ENCODE measurements around the gene MINDY4B. TPM values are rescaled to one million over a fixed set of nuclear protein-coding genes. Genes with fewer than 3 reads are reported as not detected.

Gene MINDY4B
- total RNA-seq, 4 donors from 2014 or later = not detected

DNA sequence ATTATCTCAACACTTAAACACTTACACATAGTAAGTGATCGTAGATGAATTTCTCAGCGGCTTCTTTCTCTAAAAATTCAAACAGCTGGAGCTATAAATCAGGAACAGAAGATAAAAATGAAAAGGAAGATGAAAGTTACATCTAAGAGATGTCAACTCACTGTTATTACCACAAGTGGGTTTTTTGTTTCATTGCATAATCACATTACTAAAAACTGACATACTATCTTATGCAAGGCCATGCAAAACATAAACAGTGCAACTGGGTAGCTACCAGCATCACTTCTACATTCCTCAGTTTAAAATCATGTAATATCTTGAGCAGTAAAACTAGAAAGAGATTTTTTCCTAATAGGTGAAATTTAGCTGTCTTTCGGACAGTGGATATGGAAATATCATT lies 14.9 kb downstream of the MINDY4B start:
- WGBS, 2 donors = 85 to 87% methylated on average over 3 of the region's 3 CpGs
- Histone ChIP-seq H3K27ac (no peak overlapping the region), H3K36me3 (no peaks in the 10 kb centered on the region), H3K4me1 (no peaks in the 10 kb centered on the region), H3K9me3 (peaks cover 0 to 6% (median 0%) of the 10 kb centered on the region in 4 donors), H3K4me3 (no peak overlapping the region), H3K27me3 (no peaks in the 10 kb centered on the region)
- TF ChIP-seq EP300 (IDR thresholded peaks at IDR 0.05) (no peak), POLR2A (IDR thresholded peaks at IDR 0.05) (no peak)
- TF ChIP-seq, protein P1, sequence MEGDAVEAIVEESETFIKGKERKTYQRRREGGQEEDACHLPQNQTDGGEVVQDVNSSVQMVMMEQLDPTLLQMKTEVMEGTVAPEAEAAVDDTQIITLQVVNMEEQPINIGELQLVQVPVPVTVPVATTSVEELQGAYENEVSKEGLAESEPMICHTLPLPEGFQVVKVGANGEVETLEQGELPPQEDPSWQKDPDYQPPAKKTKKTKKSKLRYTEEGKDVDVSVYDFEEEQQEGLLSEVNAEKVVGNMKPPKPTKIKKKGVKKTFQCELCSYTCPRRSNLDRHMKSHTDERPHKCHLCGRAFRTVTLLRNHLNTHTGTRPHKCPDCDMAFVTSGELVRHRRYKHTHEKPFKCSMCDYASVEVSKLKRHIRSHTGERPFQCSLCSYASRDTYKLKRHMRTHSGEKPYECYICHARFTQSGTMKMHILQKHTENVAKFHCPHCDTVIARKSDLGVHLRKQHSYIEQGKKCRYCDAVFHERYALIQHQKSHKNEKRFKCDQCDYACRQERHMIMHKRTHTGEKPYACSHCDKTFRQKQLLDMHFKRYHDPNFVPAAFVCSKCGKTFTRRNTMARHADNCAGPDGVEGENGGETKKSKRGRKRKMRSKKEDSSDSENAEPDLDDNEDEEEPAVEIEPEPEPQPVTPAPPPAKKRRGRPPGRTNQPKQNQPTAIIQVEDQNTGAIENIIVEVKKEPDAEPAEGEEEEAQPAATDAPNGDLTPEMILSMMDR (IDR thresholded peaks at IDR 0.05) = no peak
- DNase-seq (ENCODE audit: low spot score in 2 of 2) = no peak

DNA sequence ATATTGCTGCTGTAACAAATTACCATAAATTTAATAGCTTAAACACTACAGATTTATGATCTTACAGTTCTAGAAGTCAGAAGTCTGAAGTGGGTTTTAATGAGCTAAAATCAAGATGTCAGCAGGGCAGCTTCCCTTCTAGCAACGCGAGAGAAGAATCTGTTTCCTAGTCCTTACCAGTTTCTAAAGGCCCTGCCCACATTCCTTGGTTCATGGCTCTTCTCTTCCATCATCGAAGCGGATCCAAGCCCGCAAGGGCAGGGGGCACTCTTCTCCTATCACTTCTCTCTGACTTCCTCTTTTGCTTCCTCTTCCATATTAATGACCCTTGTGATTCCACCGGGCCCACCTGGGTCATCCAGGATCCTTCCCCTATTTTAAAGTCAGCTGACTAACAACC lies 16.1 kb downstream of the MINDY4B start:
- no peak for DNase-seq (ENCODE audit: low spot score in 2 of 2)
- 79 to 83% methylated on average over 6 of the region's 6 CpGs for WGBS, 2 donors
- peaks cover 0 to 6% (median 0%) of the 10 kb centered on the region in 4 donors for H3K9me3 ChIP-seq
- TF ChIP-seq, protein P1 (IDR thresholded peaks at IDR 0.05) = no peak
- TF ChIP-seq POLR2A (IDR thresholded peaks at IDR 0.05) = no peak
- TF ChIP-seq EP300 (IDR thresholded peaks at IDR 0.05) = no peak
- no peak overlapping the region for H3K4me3 ChIP-seq
- no peak overlapping the region for H3K27ac ChIP-seq
- H3K27me3 ChIP-seq = no peaks in the 10 kb centered on the region
- H3K4me1 ChIP-seq = no peaks in the 10 kb centered on the region
- no peaks in the 10 kb centered on the region for H3K36me3 ChIP-seq

DNA sequence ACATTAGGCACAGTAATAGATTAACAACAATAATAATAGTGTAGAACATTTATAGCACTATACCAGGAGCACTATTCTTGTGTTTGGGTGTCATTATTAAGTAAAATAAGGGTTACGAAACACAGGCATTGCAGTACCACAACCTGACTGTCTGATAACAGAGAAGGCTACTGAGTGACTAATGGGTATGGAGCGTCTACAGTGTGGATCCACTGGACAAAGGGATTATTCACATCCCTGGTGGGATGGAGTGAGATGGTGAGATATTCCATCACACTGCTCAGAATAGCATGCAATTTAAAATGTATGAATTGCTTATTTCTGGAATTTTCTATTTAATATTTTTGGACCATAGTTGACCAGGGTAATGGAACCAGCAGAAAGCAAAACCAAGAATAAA lies 18.2 kb downstream of the MINDY4B start:
- Histone ChIP-seq H3K27me3 (no peaks in the 10 kb centered on the region), H3K4me3 (no peak overlapping the region), H3K4me1 (no peaks in the 10 kb centered on the region), H3K27ac (no peak overlapping the region), H3K36me3 (no peaks in the 10 kb centered on the region), H3K9me3 (peaks cover 0 to 6% (median 0%) of the 10 kb centered on the region in 4 donors)
- TF ChIP-seq EP300 (IDR thresholded peaks at IDR 0.05) = no peak
- WGBS, 2 donors = 77 to 87% methylated on average over 2 of the region's 2 CpGs
- no peak for DNase-seq (ENCODE audit: low spot score in 2 of 2)

DNA sequence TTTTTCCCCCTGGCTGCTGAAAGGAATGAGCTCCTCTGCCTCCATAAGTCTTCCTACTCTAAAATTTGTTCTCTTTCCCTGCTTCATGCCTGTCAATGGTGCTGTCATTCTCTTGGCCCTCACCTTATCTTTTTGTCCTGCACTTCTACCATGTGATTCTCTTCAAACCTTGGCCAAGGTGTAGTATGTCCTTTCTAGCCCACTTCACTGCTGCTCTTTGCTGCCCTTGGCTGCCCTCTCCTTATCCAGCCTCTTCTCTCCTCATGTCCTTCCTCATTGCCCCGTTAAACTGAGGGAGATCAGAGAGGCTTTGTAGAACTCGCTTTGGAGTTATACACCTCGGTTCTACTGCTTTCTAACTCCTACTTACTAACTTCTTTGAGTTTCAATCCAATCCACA lies 19.7 kb downstream of the MINDY4B start:
- no peak overlapping the region for H3K4me3 ChIP-seq
- no peak for TF ChIP-seq EP300 (IDR thresholded peaks at IDR 0.05)
- TF ChIP-seq POLR2A (IDR thresholded peaks at IDR 0.05) = no peak
- TF ChIP-seq, protein P1 (IDR thresholded peaks at IDR 0.05) = no peak
- WGBS, 2 donors = 73 to 74% methylated on average over 3 of the region's 3 CpGs

DNA sequence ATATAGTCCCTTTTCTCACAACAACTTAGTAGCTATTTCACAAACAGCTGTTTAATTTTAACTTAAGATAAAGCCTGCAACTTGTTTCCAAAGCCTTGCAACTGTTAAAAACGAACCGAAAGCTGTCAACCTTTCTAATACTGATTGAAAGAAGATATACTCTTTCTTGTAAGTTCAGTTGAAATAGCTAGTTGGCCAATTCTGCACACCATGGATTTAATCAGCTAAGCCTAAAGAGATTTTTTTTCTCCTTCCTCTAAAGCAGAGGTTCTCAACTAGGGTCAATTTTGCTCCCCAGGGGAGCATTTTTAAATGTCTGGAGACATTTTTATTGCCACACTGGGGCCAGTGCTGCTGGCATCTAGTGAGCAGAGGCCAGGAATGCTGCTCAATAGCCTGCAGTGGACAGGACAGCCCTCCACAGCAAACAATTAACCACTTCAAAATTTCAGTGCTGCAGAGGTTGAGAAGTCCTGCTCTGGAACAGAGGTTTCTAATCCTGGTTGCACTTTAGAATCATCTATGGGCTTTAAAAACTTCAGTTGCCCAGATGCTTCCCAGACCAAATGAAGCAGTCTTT lies 26.2 kb downstream of the MINDY4B start:
- H3K36me3 ChIP-seq = no peaks in the 10 kb centered on the region

More for the DNA sequence above, 19.7 kb downstream of the MINDY4B start:
- no peak for DNase-seq (ENCODE audit: low spot score in 2 of 2)
- H3K27me3 ChIP-seq = no peaks in the 10 kb centered on the region
- peaks cover 0 to 6% (median 0%) of the 10 kb centered on the region in 4 donors for H3K9me3 ChIP-seq
- no peaks in the 10 kb centered on the region for H3K36me3 ChIP-seq
- no peaks in the 10 kb centered on the region for H3K4me1 ChIP-seq
- H3K27ac ChIP-seq = no peak overlapping the region

More for the DNA sequence above, 26.2 kb downstream of the MINDY4B start:
- H3K4me1 ChIP-seq = peaks cover 0 to 33% (median 16%) of the 10 kb centered on the region in 4 donors
- H3K27ac ChIP-seq = peak overlapping the region in 2 of 4 donors; percentile 2 to 25
- TF ChIP-seq POLR2A (IDR thresholded peaks at IDR 0.05) = no peak
- TF ChIP-seq, protein P1 (IDR thresholded peaks at IDR 0.05) = no peak
- no peak for TF ChIP-seq EP300 (IDR thresholded peaks at IDR 0.05)
- 46 to 55% methylated on average over 2 of the region's 2 CpGs for WGBS, 2 donors
- H3K9me3 ChIP-seq = no peaks in the 10 kb centered on the region
- no peak overlapping the region for H3K4me3 ChIP-seq
- no peaks in the 10 kb centered on the region for H3K27me3 ChIP-seq
- no peak for DNase-seq (ENCODE audit: low spot score in 2 of 2)

Data from tibial nerve (tissue), 4 donors.